Stimulated activated CD4-positive, alpha-beta T cell treated with anti-CD3 and anti-CD28 coated beads, Interleukin-15, amount 100 ng/mL, for 1 hour (primary cell): ENCODE data around the gene ACADS.

ENCODE experiments used
- DNase-seq, 2 donors: peaks; one replicate each; pipeline ENCODE4 v3.0.0-alpha.2; 2020; ENCODE audit warnings: low read depth in 1 of 2, low spot score in 1 of 2

Gene ACADS

DNA sequence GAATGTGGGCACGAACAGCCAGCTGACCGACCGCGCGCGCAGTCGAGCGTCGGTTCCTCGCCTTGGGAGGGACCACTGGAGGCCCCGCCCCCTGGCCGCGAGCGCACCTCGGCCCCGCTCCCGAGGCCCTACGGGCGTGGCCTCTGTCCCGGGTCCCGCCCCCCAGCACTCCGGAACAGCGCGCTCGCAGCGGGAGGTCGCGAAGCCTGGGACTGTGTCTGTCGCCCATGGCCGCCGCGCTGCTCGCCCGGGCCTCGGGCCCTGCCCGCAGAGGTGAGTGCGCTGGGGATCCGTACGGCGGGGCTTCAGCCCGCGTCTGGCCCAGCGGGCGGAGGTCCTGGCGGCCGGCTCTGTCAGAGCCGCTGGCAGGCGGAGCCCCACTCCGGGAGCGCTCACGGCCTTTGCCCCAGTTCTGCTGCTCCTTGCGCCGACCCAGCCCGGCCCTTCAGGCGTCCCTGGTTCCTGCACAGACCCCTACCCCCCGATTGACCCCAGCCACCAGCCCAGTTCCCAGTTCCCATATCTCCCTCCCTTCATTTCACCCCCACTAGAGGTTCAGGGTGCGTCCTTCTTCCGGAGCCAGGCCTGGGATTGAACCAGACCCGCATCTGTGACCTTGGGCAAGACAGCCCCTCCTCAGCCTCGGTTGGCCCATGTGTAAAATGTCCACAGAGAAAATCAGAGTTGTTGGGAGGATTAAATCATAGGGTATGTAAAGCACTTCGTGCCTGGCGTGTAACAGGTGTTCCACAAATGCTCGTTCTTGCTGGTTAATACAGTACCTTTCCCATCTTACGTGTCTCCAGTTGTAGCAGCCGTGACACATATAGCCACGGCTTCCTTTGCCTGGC is at the start of gene ACADS:
Gene ACADS, plus strand, starts transcription at position 168 of the 851 bp plus-strand sequence. Its CDS starts 60 bp downstream, at position 228.
- peak; percentile 76 to 89 for DNase-seq

DNA sequence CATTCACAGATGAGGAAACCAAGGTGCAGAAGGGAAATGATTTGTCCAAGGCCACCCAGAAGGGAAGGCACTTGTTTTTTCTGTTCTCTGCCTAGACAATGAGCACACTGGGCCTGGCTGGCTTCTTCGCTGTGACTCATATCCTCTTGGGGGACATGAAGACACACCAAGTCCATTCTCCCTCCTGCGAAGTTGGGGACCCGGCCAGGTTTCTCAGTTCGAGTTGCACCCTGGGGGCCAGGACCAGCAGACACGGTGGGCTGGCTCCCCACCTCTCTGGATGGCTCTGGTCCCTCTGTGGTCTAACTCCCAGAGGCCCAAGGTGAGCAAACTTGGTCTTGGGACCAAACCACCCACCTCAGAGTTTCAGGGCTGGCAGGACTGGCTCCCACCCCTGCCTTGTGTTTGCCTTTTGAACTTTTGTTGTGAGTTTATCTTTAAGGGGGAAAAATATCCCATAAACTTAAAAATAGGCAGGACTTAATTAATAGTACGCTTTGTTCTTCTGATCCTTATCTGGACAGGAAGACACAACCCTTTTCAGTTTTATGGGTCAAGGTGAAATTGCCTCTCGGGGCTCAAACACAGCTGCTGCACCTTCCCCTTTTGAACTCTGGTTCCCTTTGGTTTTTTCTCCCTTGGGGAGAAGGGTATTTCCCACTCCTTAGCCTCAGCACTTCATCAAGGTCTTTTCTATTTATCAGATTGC is 47.7 kb upstream of the ACADS start:
- no peak for DNase-seq

DNA sequence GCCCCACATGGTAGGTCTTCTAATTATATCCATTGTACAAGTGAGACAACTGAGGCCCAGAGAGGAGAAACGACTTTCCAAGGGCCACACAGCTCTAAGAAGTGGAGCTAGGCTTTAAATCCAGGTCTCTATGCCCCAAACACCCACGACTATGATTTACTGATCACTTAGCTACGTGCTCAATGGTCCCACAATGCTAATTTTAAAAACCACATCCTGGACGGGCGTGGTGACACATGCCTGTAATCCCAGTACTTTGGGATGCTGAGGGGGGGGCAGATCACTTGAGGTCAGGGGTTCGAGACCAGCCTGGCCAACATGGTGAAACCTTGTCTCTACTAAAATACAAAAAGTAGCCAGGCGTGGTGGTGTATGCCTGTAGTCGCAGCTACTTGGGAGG is 47.1 kb upstream of the ACADS start:
- DNase-seq: no peak

DNA sequence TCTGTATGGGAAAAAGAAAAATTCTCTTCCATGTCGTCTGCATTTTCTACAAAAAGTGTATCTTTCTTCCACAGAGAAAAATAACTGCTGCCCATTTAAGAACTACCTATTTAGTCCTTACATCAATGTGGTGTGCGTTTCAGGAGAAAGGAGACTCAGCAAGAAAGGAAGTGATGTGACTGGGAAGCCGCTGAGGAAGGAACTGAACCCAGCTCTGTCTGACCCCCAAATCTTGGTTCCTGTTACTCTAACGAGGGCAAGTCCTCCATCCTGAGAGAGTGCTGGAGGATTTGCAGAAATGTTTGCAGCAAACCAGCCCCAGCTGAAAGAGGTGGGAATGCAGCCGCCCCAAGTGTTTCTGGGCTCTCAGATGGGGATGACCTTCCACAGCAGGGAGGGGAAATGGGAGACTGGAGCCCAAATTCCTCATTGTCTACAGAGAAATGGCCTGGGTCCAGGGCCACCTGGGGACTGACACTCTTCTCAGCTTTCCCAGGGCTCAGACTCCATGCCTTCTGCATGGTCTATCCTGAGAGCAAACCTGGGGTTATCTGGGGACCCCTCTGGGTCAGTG is 45.4 kb upstream of the ACADS start:
- no peak for DNase-seq

GRCh38 chr12:120684523-120684932 is 41.1 kb upstream of the ACADS start:
- no peak for DNase-seq

GRCh38 chr12:120685522-120685921 is 40.1 kb upstream of the ACADS start:
- no peak for DNase-seq

DNA sequence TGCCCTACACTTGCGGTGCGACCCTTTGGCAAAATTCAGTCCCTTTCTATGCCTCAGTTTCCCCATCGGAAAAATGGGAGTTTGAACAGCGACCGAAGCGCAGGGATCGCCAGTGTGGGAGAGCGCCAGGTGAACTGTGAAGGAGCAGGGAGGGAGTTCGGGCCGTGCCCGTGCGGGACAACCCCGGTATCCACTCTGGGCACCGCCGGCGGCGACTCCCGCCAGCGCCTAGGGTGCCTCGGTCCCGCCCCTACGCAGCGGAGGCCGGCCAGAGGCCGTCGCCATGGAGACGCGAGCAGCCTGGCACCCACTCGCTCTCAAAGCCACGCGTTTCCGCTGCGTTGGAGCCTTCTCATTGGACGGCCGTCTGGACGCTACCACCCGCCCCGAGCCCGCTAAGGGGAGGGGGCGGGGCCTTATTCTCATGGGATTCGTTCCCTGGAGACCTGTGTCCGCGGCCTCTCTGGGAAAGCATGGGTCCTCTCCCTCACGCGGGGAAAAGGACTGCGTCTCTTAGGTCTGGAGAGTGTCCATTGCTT is 39.4 kb upstream of the ACADS start:
- DNase-seq: peak; percentile 91 to 92

DNA sequence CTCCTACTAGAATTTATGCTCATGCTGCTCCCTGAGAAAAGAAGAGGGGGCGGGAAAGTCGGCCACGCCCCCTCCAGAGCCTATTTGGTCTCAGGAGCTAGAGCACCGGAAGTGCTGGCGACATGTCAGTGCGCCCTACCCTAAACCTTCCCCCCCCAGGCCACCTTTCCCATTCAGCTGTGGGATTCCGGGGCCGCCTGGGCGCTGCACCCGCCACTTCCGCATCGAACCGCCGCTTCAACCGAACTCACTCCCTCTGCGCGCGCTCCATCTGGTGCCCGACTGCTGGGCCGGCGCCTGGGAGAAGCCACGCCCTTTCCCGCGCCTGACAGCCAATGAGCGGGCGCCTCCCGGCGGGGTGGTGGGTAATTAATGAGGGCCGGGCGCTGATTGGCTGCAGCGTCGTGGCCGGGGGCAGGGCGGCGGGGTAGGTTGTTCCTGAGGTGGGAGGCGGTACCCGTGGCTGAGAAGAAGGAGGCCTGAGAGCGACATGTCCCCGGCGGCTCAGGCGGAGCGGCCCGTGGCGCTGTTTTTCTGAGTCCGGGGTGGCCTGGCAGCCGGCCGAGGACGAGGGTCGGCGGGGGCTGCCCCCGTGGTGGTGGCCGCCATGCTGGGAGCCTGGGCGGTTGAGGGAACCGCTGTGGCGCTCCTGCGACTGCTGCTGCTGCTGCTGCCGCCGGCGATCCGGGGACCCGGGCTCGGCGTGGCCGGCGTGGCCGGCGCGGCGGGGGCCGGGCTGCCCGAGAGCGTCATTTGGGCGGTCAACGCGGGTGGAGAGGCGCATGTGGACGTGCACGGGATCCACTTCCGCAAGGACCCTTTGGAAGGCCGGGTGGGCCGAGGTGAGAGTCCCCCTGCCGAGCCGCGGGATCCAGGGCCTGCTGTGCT is 38.7 kb upstream of the ACADS start, which contains the start of gene MLEC:
Gene MLEC, plus strand, starts transcription at position 460 of the 888 bp plus-strand sequence. Its CDS starts 148 bp downstream, at position 608.
- DNase-seq: peak; percentile 99

GRCh38 chr12:120687578-120688289 is 37.9 kb upstream of the ACADS start:
- DNase-seq: peak in 1 of 2 donors; percentile 18

GRCh38 chr12:120688527-120689071 is 37.0 kb upstream of the ACADS start:
- no peak for DNase-seq

DNA sequence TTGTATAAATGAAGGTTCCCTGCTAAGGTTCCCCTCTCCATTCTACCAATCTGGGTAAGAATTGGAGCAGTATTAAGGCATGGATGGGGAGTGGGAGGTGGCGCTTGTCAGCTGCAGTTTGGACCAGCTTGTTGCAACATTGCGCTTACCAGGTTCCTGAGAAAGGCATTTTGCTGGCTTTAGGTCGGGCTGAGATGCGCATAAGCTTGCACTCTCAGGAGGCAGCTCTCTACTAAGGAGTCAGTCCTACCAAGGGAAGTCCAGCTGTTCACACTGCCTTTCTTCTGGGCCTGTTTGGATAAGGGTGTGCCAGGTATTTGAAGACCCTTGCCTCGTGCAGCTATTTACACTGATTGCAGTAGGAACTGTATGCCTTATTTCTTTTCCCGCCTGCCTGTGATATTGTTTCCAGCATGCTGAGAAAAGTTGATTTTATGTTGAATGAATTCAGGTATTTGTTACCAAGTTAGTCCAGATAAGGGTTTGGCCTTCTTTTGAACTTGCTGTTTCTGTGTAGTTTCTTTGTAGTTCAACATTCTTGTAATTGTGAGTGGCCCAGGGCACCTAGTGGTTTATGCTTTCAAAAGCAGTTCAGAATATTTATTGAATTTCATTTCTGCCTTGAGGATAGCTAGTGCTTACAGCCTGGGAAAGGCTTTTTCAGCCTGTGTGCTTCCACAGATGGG is 36.1 kb upstream of the ACADS start:
- no peak for DNase-seq

- no peak for DNase-seq
Measured at GRCh38 chr12:120690083-120690450, 35.6 kb upstream of the ACADS start.

- no peak for DNase-seq
Measured at GRCh38 chr12:120690978-120691377, 34.6 kb upstream of the ACADS start.

DNA sequence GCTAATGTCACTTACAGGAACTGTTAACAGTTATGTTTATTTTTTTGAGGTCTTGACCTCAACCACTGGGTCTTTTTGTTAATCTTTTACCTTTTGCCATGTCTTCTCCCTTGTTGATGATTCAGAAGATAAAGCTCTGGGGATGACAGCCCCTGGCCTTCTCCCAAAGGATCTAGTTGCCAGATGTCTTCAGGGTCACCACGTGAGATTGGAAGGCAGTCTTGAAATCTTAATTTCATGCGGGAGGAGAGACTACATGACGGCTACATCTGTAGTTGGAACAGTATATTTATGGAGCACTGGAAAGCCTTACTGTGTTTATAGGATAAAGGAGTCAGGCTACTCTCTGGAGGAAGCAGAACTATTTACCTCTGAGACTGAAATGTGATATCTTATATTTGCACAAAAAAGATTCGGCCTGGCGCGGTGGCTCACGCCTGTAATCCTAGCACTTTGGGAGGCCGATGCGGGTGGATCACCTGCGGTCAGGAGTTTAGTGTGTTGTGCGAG is 33.0 kb upstream of the ACADS start:
- DNase-seq: no peak

DNA sequence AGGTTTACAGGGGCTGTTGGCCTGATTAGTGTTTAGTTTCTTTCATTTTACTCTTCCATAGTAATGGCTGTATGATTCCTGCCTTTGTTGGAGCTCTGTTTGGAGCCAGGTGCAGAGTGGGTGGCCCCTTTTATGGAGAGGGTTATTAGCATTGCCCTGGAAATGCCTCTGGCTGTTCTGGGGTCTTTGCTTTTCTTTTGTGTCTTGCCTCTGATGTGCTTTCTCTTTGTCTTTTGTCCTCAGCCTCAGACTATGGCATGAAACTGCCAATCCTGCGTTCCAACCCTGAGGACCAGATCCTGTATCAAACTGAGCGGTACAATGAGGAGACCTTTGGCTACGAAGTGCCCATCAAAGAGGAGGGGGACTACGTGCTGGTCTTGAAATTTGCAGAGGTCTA is 31.8 kb upstream of the ACADS start:
- DNase-seq: no peak

DNA sequence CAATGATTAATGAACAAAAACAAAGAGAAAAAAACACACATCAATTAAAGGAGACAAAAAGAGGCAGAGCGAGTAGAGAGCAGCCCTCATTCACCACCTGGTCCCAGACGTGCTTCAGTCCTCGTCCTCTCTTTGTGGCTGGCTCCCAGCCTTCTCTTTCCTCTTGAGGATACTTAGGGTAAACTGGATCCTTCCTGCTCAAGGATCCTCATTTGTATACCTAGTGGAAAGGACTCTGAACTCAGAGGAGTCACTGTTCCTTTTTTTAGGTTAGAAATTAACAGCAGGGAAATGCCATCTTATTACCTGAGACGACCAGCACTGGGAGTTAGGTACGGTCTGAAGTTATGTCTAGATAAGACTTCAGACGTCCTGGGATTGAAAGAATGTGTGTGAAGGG is 29.0 kb upstream of the ACADS start:
- DNase-seq: no peak

- DNase-seq: no peak
Measured at GRCh38 chr12:120697344-120697743, 28.3 kb upstream of the ACADS start.

DNA sequence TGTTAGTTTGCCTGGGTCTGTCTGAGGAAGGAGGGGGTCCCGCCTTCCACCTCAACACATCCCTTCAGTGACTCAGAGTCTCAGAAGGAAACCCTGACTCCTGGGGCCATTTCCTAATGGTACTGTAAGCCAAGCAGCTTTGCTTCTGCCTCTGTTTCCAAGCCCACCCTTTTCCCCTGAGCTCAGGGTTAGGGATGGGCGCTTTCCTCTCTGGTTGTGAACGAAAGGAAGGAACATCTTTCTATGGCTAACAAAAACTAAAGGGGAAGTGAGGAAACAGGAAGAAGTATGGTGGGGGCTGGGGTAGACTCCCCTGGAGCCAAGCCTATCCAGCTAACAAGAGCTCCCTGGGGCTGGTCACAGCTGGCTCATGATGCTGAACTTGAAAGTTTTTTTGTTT is 27.0 kb upstream of the ACADS start:
- no peak for DNase-seq

GRCh38 chr12:120699553-120699952 is 26.1 kb upstream of the ACADS start:
- DNase-seq: no peak
